NCI-H1694 (cell line): Measurements from ENCODE around the gene OGDHL.
"Not testable (repeated sequence)": the region's sequence is repeated elsewhere in the genome, so short reads cannot be mapped to it uniquely, and the experiment has no call there.

Experiments used
- DNase-seq: peaks from one replicate; lab custom pipeline; 2025; lab: John Stamatoyannopoulos, UW

Gene OGDHL

DNA sequence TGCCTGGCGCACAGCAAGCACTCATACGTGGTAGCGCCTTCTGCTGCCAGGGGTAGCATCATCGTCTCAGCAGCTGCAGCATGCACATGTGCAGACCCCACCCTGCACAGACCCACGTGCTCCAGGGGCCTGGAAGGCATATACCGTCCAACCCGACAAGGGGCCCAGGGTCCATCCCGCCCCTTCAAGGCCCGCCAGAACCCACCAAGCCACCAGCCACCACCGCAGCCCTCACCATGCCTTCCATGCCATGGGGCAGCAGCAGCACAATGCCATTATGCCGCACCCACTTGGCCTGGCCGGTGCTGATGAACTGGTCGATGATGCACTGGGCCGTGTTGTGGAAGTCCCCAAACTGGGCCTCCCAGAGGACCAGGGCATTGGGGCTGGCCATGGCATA lies 22.7 kb downstream of the OGDHL start:
- no peak for DNase-seq

DNA sequence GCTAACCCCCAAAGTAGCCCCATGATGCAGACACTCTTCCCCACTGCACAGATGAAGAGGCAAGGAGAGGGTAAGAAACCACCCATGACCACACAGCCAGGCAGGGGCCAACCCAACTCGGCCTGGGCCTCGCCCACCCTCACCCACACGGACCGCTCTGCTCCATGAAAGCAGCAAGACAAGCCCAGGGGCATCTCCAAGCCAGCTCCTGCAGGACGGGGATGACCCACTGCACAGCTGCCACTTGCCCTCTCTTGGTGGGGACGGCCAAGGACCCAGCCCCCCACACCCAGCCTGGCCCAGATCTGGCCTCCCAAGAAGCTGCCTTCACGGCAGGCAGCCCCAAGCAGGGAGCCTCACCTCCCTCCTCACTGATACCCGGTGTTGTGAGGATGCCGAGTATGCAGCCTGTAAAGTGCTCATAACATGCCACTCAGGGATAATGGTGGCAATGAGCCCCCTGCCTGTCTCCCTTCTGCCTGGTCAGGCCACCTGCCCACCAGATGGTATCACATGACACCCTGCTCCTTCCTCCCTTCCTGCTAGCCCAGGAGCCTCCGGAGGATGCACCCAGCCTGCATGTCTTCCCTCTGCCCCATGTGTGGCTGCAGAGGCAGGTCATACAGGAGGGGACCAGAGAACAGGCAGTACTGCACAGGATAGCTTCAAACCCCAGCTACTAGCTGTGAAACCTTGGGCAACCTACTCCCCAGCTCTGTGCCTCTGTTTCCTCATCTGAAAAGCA lies 23.3 kb downstream of the OGDHL start:
- DNase-seq = no peak

- DNase-seq = no peak
Observed at GRCh38 chr10:49737474-49738201, 24.5 kb downstream of the OGDHL start.

- no peak for DNase-seq
Observed at GRCh38 chr10:49736564-49737113, 25.5 kb downstream of the OGDHL start.

DNA sequence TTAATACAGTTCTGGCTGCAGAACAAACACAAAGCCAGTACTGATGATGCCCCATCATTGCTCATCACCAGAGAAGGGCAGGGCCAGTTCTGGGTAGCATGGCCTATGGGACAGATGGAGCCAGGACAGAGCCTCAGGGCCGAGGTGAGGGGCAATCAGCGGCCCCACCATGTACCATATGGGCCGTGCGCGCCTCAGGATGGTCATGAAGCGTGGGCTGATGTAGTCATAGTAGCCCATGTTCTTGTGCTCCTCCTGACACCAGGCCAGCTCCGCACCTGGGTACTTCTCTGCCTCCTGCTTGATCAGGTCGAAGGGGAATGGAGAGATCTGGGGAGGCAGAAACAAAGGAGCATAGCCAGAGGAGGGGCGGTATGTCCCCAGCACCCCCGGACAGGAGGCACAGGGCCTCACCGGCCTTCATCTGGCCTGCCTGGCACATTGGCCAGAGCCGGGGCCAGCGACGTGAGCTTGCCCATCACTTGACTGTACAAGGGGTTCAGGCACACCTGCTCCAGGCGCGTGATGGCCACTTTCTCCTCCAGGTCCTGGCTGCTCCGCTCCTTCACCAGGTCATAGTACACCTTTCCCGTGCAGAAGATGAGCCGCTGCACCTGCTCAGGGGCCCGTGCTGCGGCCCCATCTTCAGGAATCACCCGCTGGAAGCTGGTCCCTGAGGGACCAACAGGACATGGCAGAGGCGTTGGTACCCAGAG lies 26.1 kb downstream of the OGDHL start:
- DNase-seq = no peak

- DNase-seq = no peak
Observed at GRCh38 chr10:49735161-49735560, 27.0 kb downstream of the OGDHL start.

GRCh38 chr10:49734676-49735075 lies 27.4 kb downstream of the OGDHL start:
- DNase-seq = no peak

DNA sequence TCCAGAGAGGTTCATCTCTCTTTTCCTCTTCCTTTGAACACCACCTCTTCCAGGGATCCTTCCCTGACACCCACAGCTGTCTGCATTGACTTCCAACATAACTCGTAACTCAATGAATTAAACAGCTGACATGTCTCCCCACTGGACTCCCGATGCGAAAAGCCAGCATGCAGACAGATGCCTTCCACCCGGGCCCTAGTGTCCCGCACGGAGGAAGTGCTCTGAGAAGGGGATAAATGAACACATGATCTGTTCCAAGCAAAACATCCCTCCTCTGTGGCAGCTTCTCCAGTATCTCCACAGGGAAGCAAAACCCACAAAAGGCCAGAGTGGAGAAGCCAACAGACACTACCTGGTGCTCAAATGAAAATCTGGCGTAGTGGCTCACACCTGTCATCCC lies 28.3 kb downstream of the OGDHL start:
- no peak for DNase-seq

GRCh38 chr10:49726593-49726992 lies 35.5 kb downstream of the OGDHL start:
- DNase-seq = no peak

DNA sequence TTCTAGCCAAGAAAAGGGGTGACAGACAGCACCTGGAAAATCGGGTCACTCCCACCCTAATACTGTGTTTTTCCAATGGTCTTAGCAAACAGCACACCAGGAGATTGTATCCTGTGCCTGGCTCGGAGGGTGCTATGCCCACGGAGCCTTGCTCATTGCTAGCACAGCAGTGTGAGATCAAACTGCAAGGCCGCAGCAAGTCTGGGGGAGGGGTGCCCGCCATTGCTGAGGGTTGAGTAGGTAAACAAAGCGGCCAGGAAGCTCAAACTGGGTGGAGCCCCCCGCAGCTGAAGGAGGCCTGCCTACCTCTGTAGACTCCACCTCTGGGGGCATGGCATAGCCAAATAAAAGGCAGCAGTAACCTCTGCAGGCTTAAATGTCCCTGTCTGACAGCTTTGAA lies 47.0 kb downstream of the OGDHL start:
- not testable (repeated sequence) for DNase-seq

- no peak for DNase-seq
Observed at GRCh38 chr10:49713266-49713665, 48.9 kb downstream of the OGDHL start.

- DNase-seq = no peak
Observed at GRCh38 chr10:49711481-49711880, 50.6 kb downstream of the OGDHL start.

- DNase-seq = no peak
Observed at GRCh38 chr10:49710966-49711365, 51.2 kb downstream of the OGDHL start.

DNA sequence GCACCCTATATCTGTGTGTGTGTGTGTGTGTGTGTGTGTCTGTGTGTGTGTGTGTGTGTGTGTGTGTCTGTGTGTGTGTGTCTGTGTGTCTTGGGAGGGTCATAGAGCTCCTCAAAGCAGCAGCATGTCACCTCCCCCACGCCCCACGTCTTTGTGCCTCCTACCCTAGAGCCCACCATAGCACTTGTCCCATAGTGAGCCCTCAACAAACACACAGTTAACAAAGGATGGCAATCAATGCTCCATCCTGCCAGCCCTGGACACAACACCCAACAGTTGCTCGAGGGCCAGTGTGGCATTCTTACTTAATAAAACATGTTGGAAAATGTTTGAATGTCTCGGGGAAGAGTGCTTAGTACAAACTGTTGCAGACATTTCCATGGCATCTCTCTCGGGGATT lies 52.2 kb downstream of the OGDHL start:
- DNase-seq = no peak

- DNase-seq = no peak
Observed at GRCh38 chr10:49707585-49707984, 54.5 kb downstream of the OGDHL start.

DNA sequence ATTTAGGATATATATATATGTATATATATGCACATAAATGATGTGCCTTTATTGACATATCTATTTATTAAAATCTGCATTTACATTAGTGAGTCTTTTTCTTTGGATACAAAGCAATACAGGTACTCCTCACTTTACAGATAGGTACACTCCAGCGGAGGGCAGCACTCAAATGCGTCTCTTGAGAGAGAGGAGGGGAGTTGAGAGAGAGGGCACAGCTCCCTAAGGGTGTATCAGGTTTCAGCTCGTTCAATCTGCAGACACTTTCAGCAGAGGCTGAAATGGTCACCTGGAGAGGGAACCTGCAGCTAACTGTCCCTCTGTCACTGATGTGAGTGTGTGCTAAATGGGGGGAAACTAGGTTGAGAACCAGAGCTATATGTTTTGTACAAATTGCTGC lies 61.1 kb downstream of the OGDHL start:
- no peak for DNase-seq

GRCh38 chr10:49700211-49700610 lies 61.9 kb downstream of the OGDHL start:
- DNase-seq = no peak

GRCh38 chr10:49698679-49699078 lies 63.4 kb downstream of the OGDHL start:
- DNase-seq = no peak

- no peak for DNase-seq
Observed at GRCh38 chr10:49696311-49696710, 65.8 kb downstream of the OGDHL start.

DNA sequence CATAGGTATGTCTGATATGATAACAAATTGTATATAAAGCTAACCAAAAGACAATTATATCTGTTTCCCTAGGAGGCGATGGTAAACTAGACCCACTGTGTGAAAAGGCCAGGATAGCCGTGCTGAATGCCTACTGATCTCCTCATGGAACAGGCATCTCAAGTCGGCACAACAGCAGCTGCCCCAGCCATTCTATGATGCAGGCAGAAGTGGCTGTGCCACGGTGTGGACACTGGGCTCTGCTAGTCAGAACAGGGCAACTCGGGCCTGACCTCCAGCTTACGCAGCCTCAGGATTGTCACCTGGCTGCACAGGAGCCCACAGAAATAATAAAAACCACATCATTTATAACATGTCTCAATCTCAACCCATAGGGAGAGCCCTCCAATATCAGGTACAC lies 67.7 kb downstream of the OGDHL start:
- no peak for DNase-seq

DNA sequence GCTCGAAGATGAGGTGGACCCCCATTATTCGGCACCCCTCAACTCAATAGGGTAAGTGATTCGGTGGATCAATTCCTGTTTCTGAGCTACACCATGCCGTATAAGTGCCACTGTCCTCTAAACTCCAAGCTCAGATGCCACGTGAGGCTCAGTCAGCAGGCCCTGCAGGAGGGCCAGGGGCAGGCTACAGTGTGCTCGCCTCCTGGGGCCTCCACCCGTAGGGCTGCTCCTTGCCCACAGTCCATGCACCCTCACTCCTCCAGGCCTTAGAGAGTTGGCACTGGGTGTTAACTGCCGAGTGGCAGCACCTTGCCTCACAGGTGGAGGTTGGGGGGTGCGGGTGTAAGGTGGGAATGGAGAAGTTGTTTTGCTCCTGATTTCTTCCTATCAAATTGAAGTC lies 70.5 kb downstream of the OGDHL start:
- DNase-seq = no peak

- no peak for DNase-seq
Observed at GRCh38 chr10:49690698-49691356, 71.3 kb downstream of the OGDHL start.
